HepG2 (cell line): Measurements from ENCODE around the gene FKBP5.

Experiments used
- CREBL2 ChIP-seq: sonication (generic); formaldehyde crosslinking; IDR thresholded peaks from 2 replicates; pipeline ENCODE4 v1.8.1; 2023; ENCODE audit warnings: missing genetic modification reagents, mild to moderate bottlenecking, borderline replicate concordance
- CTCF ChIP-seq: sonication (generic); formaldehyde crosslinking; IDR thresholded peaks from 2 replicates; pipeline ENCODE4 v1.5.0; 2020; ENCODE audit warnings: mild to moderate bottlenecking, missing genetic modification reagents, moderate library complexity
- FOXP1 ChIP-seq, 2 experiments: fragments of 450-650 bp in 1 of 2; IDR thresholded peaks; 2 replicates each; pipeline ENCODE4 v1.6.1; 2017 to 2018; ENCODE audit warnings: antibody characterized with exemption in 1 of 2
- ZNF407 ChIP-seq: sonication (generic); formaldehyde crosslinking; IDR thresholded peaks from one replicate; pipeline ENCODE4 v1.5.1; 2020; ENCODE audit warnings: mild to moderate bottlenecking, missing genetic modification reagents; ENCODE audit errors: not compliant biosample characterization

- TF ChIP-seq CTCF (no peak), ZNF407 (no peak), FOXP1 (IDR thresholded peaks at IDR 0.05) (no peak), FOXP1 (CRISPR knock-in tag; IDR thresholded peaks at IDR 0.05) (no peak), CREBL2 (CRISPR knock-in tag) (no peak)
Observed at GRCh38 chr6:35719830-35720733, 31.4 kb upstream of the FKBP5 start.
